CD4-positive, alpha-beta T cell treated with Interleukin-17A for 1 hour (primary cell): ENCODE measurements around the gene SLC39A1.
A peak's percentile ranks its signal among the peaks of the same experiment; 100 is the strongest.

Experiments used
- DNase-seq: peaks from one replicate; pipeline ENCODE4 v3.0.0-alpha.2; 2020

The SLC39A1 gene

DNA sequence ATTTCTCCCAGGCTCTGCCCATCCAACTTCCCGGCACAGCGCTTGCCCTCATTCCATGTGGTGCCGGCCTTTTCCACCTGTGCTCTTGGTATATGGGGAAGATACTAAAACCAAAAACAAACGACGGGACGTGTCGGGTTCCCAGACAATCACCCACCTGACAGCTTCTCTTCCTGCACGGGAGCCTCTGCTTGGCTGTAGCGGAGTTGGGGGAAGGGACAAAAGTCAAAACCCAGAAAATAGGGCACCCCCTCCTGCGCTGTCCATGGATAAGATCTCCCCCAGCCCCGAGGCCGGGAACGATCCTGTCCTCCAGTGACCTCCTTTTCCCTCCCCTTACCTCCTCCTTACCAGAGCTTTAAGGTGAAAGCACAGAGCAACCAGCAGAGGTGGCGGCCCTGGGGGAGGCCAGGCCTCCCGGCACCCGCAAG is 13.5 kb upstream of the SLC39A1 start:
- DNase-seq: no peak

DNA sequence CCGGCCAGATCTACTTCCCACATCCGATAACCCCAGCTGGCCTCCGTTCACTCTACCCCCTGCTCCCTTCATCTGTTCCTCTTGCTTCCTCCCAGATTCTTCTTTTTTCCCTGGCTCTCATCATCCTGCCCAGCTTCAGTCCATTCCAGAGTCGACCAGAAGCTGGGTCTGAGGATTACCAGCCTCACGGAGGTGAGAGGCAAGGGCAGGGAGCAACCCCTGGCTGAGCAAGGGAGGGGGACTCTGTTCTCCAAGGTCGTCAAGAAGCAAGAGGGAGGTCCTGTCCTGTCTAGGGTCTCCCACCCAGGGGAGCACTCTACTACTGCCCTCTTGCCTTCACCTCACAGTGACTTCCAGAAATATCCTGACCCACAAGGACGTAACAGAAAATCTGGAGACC is 10.2 kb upstream of the SLC39A1 start:
- no peak for DNase-seq

DNA sequence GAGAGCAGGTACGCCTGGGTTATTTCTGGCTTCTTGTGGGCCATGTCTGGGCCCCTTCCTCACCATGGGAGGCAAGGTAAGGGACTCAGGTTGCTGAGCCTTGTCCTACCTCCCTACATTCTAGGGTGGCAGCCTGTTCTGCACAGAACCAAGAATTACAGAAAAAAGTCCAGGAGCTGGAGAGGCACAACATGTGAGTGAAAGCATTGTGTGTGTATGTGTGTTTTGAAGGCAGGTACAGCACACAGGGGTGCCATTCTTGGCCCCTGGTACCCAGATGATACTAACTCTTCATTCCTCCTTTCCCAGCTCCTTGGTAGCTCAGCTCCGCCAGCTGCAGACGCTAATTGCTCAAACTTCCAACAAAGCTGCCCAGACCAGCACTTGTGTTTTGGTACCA is 9.7 kb upstream of the SLC39A1 start:
- DNase-seq: no peak

DNA sequence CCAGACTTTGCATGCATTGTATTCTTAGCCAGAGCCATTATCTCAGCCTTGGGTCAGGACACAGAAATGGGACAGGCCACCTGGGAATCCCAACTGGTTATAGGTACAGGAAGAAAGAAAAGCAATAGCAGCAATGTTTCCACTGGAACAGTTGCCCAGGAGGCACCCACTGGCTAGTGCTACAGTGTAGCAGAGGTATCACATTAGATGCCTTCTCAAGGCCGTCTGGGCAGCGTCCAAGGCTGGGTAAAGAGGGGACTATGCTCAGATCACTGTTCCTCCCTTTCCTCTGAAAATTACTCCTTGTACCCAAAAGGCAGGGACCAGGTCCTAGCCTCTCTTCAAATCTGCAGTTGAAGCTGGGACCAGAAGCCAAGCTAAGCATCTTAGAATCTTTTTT is 7.0 kb upstream of the SLC39A1 start:
- no peak for DNase-seq

DNA sequence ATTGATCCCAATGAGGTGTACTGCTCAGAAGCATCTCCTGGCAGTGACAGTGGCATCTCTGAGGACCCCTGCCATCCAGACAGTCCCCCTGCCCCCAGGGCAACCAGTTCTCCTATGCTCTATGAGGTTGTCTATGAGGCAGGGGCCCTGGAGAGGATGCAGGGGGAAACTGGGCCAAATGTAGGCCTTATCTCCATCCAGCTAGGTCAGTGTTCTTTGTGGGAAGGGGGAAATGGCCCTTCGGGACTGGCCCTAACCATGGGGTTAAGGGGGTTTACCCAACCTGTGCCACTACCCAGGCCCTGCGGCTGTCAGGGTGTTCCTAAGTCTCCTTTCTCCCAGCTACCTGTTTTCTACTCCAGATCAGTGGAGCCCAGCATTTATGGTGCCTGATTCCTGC is 5.6 kb upstream of the SLC39A1 start:
- no peak for DNase-seq

DNA sequence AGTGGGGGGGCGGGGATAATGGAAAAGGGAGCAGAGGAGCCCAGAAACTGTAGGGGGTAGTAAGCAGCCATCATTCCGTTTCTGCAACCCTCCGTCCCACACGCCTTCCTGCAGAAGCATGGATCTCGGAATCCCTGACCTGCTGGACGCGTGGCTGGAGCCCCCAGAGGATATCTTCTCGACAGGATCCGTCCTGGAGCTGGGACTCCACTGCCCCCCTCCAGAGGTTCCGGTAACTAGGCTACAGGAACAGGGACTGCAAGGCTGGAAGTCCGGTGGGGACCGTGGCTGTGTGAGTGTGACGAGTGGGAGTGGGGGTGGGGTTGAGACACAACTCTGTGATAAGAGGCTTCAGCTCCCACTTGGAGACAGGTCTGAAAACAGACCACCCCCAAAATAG is 5.1 kb upstream of the SLC39A1 start:
- no peak for DNase-seq

DNA sequence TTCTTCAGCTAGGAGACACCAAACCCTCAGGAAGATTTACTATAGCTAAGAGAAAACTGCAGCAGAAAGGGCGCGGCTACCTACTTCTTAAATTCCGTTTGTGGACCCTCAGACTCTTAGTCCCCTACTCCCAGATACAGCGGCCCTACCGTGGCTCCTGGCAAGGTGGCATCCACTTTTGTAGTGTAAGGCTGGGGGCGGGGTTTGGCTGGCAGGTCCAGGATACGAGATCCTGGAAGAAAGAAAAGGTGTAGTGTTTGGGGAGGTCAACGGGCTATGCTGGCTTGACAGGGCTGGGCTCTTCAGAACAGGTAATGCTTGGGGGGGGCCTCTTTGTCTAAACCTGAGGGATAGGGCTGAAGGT is 4.6 kb upstream of the SLC39A1 start:
- DNase-seq: no peak

DNA sequence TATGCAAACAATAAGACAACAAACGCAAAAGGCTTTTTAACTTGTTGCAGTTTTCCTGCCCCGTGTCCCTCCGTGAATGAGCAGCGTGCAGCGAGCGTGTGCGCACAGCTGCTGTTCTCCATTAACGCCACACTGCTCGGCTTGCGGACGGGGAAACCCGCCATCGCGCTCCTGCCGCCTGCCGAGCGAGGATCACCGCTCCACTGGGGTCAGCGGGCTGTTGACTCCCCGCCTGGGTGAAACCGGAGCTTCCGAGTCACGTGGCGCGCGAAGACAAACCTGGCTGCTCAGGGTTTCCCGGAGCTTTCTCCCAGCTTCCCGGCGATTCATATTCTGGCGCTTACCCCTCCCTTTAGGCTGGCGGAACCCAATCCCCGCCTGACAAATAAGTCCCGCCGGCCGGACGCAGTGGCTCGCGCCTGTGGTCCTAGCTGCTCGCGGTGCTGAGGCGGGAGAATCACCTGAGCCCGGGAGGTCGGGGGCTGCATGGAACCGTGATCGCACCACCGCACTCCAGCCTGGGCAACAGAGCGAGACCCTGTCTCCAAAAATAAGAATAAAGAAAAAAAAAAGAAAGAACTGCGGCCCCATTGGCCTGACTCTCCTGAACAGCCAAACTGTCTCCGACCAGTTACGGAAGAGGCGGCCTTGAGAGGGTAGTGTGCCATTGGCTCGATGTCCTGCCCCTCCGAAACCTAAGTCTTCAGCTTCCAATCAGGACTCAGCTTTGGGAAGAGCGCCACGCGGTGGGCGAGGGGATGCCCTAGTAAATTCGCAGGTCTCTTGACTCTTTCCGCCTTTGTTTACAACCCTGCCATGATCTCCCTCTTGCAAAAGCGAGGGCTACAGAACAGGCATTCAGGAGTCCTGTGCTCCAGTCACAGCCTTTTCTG is 4.0 kb upstream of the SLC39A1 start, which contains the start of gene CREB3L4:
CREB3L4 (plus strand) TSS at position 796 of the 893 bp plus-strand sequence. CDS start 624 bp downstream, outside the sequence.
- DNase-seq: peak; percentile 93

DNA sequence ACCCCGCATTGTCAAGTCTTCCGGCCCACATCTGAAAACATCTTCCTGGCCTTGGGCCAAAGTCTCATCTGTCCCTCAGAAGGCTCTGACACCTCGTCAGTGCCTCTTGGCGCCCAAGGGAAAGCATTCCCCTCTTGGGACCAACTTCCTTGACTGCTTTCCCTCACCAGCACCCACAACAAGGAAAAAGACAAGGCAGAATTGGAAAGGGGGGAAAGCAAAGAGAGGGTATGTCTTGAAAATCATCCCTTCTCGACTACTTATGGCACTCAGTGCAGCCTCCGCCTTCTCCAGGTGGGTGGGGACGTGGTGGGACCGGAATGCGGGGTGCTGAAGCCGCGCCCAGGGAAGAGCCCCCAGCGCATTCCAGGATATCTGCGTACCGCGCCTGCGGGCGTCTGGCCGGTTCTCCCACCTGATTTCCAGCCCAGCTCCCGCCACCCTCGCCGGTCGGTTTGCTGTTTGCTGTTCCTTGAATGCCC is 554 bp upstream of the SLC39A1 start:
- DNase-seq: no peak

DNA sequence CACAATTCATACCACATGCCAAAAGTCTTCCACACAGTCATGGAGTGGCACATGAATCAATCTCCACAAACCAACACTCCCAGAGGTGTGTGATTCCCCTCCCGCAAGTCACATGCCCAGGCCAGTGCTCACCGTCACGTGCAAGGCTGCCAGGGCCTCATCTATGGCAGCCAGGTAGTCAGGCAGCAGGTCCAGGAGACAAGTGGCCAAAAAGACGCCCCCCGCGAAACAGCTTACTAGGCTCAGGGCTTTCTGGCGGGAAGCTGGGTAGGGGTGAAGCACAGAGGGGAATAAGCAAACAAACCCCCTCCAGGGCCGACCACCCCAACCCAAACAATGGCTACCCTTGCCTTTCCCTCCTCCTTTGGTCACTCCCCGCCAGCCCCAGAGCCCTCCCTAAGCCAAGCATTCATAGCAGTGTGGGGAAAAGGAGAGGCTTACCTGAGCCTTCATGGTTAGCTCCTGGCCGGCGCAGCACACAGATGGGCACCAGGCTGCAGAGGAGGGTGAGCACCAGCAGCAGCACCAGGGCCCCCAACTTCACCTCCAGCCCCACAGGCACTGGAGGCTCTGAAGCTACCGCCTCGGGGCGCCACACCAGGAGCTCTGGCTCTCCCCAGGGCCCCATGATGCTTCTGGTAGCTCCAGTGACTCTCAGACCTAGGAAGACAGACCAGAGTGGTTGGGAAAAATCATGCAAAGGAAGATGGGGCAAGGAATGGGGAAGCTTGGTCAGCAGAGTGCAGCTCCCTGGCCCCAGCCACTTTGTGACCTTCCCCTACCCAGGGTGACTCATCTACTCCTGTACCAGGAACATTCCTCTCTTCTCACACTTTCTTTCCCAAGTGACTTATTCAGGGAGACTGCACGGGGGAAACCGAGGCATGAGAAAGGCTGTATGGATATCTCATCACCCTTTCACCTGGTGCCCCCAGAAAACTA is 978 bp downstream of the SLC39A1 start:
- no peak for DNase-seq

DNA sequence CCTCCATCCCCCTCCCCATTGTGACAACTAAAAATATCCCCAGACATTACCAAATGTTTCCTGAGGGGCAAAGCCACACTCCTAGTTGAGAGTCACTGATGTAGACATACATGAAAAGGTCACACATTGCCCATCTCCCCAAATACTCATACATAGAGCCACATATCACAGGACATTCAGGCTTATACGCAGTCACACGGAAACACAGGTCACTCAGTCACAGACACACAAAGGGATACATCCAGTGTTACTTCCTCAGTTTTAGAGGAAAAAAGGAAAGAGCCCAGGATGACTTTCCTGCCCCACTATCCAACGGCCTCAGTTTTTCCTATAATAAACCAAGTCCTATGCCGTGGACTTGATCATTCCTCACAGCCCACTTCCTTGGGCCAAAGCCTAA is 1.9 kb downstream of the SLC39A1 start:
- no peak for DNase-seq

DNA sequence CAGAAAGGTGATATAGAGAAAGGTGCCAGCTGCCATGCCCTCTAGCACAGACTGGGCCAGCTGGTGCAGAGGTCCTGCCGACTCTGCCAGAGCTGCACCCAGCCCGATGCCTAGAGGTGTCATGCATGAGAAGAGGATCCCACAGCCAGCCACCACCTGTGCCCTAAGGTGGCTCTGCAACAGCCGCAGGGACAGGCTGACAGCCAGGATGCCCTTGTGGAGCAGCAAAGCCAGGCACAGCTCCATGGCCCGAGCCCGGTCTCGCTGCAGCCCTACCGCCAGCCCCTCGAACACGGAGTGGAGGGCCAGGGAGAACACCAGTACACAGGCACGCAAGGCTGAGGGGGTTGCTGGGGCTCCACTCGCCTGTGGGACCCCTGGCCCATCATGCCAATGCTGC is 3.1 kb downstream of the SLC39A1 start:
- DNase-seq: no peak

DNA sequence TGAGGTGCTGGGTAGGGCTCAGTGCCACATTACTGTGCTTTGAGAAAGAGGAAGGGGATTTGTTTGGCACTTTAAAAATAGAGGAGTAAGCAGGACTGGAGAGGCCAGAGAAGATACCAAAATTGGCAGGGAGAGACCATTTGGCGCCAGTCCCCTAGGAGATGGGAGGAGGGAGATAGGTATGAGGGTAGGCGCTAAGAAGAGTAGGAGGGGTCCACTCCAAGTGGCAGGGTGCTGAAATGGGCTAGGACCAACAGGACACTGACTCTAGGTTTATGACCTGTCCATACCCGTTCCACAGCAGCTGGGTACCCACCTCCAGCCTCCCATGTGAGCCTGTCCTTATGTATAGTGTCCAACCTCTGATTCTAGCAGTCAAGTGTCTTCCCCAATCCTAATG is 3.9 kb downstream of the SLC39A1 start:
- no peak for DNase-seq

DNA sequence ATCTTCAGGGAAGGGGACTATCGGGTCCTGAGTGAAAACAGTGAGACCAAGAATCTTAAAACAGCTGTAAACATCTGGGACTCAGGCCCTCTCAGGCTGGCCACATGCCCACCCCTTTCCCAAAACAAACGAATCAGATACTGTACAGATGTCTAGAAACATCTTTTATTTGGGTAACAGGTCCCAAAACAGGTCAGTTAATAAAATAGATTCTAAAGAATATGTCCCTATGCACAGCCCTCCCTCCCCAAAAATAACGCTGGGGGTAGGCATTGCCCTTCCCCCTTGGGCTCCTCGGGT is 4.4 kb downstream of the SLC39A1 start:
- no peak for DNase-seq

DNA sequence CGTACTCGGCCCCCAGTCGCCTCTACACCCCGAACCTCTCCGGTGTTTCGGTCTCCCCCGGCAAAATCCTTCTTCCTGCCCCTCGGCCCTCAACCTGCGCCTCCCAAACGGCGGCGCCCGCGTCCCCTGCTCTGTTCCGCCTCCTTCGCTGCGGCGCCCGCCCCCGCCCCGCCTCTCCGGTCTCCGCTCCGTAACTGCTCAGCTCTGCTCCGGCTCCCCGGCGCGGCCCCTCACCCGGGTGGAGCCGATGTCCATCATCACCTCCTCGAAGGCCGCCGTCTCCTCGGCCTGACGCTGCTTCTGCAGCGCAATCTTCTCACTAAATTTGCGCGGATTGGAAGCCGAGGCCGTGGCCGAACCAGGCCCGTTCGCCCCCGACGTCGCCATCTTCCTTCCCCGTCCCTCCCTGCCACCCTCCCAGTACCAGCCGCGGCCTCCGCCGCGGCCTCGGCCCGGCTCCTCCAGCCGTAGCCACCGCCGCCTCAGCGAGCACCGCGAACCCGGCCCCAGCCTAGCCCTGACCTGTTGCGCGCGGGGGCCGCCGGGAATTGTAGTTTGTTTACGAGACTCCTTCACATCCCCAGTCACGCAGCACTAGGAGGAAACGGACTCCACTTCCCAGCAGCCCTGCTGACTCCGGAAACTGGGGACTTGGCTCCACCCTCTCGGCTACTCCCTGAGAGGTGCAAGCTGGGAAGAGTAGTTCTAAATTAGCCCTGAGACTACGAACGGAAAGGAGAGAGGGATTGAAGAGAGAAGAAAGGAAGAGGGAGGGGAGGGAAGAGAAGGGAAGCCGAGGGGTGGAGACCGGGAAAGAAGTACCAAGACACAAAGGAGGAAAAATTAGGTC is 5.0 kb downstream of the SLC39A1 start, which contains the start of gene CRTC2:
CRTC2 (minus strand) TSS at position 502 of the 850 bp plus-strand sequence; CDS start at position 387, 115 bp downstream.
- peak; percentile 98 for DNase-seq

DNA sequence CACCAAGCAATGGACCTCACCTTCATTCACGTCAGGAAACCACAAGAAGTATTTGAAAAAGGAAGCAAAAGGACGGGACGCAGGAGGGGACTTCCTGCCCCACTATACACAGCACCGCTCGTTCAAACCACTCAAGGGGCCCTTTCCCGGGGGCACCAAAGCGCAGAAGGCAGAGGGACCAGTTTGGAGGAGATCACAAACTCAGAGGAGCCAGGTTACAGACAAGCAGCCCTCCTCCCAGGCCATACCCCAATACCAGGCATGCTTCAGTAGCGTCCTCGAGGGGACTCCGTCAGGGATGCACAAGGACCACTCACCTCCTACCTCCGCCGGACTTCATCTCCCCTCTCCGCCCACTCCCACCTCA is 5.6 kb downstream of the SLC39A1 start:
- DNase-seq: peak; percentile 69

DNA sequence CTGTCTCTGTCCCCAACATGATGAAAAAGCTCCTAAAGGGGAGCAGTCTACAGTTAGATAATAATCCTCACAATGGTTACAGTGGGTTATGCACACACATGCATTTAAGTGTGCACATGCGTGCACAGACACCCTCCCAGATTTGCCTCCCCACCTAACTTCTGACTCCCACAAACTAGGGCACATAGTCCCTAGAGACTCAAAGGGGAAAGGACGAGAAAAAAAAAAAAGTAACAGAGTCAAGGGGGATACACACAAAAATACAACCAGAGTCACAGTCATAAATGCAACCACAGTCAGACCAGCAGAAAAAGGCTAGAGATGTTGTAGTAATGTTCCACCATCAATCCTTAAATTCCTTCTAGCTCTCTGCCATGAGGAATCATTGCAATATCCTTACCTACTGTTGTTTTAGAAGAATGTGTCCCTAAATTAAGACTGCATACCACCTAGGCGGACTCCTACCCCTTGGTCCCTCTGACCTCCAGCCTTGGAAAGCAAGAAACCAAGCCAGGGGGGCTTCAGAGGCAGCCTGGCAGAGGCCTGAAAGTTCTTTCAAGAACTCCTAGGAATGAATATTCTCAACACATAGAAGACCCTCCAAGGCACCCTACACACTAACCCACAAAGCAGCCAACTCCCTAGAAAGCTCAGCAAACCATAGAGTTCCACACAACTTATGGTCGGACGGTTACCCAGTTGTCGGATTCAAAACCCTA is 6.2 kb downstream of the SLC39A1 start:
- no peak for DNase-seq

DNA sequence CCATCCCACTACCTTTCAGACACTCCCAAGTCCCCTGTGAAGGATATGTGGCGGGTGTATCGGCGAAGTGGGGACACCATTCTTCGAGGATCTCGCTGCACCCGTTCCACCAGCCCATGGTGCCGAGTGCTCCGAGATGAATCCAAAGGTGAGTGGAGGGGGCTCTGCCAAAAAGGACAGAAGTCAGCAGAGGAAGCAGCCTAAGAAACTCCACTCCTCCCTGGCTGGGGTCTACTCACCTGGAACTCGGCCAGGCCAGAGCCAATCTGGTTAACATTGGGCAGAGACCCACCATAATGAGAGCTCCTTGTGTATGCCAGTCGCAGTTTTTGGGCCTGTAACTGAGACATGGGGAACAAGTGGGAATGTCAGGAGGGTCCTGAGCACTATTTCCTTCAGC is 8.5 kb downstream of the SLC39A1 start:
- DNase-seq: no peak

DNA sequence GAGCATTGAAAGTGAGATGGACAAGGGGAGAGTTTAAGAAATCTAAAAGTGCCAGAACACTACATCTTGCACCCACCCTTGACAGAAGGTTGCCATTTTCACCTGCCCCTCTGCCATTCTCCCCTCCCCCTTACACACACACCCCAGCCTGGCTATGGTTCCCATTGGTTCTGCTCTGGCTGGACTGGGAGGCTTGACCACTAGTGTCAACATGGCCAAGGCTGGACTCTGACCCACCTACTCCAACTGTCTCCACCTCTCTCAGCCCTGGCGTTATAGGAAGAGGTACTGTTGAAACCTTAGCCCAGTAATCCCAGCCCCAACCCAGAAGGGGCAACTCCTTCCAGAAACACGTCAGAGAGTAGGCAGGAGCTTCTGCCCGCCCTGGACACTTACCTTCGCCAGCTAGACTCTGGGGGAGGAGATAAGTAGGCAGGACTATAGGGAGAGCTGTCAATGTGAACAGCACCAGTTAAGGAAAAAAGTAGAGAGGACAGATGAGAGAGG is 9.4 kb downstream of the SLC39A1 start:
- no peak for DNase-seq

DNA sequence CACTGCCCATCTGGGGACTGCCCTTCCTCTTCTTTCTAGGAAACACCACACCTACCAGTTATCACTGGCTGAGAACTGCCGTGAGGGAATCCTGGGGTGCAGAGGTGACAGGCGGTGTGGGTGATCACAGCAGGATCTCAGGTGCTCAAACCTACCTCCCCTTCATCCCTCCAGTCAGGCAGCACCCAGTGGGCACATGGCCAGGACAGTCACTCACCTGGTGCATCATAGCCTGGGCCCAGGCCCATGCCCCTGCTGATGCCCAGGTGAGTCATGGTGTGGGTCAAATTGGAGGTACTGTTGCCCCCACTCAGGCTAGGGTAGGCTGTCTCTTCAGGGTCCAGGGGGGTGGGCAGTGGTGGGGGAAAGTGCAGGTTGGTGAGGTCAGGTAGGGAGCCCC is 11.5 kb downstream of the SLC39A1 start:
- no peak for DNase-seq

DNA sequence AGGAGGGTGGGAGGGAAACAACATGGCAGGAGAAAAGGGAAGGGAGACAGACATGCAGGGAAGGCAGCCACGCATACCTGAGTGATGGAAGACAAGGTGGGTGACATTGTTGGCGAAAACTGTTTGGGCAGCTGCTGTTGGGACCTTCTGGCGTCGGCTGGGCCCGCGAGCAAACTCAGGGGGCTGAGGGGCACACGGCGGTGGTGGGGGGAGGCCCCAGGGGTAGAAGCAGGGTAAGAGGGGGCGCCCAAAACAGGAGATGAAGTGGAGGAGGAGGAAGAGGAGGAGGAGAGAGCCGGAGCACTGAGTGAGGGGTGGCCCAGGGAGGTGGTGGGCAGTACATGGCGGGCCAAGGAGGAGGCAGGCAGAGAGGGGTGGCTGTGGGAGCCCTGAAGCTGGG is 12.2 kb downstream of the SLC39A1 start:
- no peak for DNase-seq
